HepG2 (cell line): Measurements from ENCODE around the gene AHR. TPM values are rescaled to one million over a fixed set of nuclear protein-coding genes. Genes with fewer than 3 reads are reported as not detected.
"Not testable (repeated sequence)": the region's sequence is repeated elsewhere in the genome, so short reads cannot be mapped to it uniquely, and the experiment has no call there.

Experiments
- ATAC-seq: fragments of 200-7000 bp; cut with Tn5 transposase; 3 replicates; pipeline ENCODE4 v1.9.1; 2020; ENCODE audit warnings: mild to moderate bottlenecking, moderate library complexity
- BruUV-seq: library from RNA; stranded (reverse); fragments of 400-500 nt; replicated peaks from 2 replicates; lab custom pipeline; 2021; lab: Mats Ljungman, UMichigan
- CTCF ChIA-PET: fragments of 300-600 bp; formaldehyde crosslinking; extraction: SDS; loops from one replicate; lab custom pipeline; 2021; ENCODE audit warnings: low total read pairs, inconsistent platforms, low intra/inter-chr PET ratio; lab: Yijun Ruan, JAX
- POLR2A ChIA-PET: fragments of 350-600 bp; sonication (Branson Sonifier 250); formaldehyde crosslinking; loops from one replicate; lab custom pipeline; 2020; ENCODE audit warnings: antibody characterized with exemption, inconsistent platforms; lab: Yijun Ruan, JAX
- DNase-seq: peaks from one replicate; pipeline ENCODE4 v3.0.0-alpha.2; 2015; ENCODE audit warnings: low spot score
- FAIRE-seq: peaks from 3 replicates; lab custom pipeline; 2011; peaks lifted over from hg19 to GRCh38; lab: Jason Lieb, UNC
- H2AFZ ChIP-seq: one replicate; pipeline ENCODE4 v1.6.1; 2011; ENCODE audit warnings: low read length, inconsistent platforms
- H3K27ac ChIP-seq: fragments of 300-600 bp; 3 replicates; pipeline ENCODE4 v1.8.0; 2011; ENCODE audit warnings: mixed run types, mild to moderate bottlenecking, mixed read lengths, low read length, inconsistent platforms; ENCODE audit not compliant: insufficient read depth; ENCODE audit errors: extremely low read length
- H3K27me3 ChIP-seq, 2 experiments: fragments of 200-600 bp in 1 of 2; 2 replicates in 1 of 2; 3 replicates in 1 of 2; pipeline versions ENCODE4 v1.6.0 to v1.8.0; 2011; ENCODE audit warnings: low read length in 2 of 2, mild to moderate bottlenecking in 2 of 2, moderate library complexity in 2 of 2, inconsistent platforms in 1 of 2; ENCODE audit not compliant: insufficient read depth in 2 of 2, control insufficient read depth in 1 of 2
- H3K36me3 ChIP-seq, 2 experiments: fragments of 200-600 bp in 1 of 2; replicated peaks in 1 of 2; 2 replicates in 1 of 2; 3 replicates in 1 of 2; pipeline versions ENCODE4 v1.5.1 to v1.8.0; 2011; ENCODE audit warnings: low read length in 2 of 2, inconsistent platforms in 1 of 2; ENCODE audit not compliant: insufficient read depth in 2 of 2, control insufficient read depth in 1 of 2
- H3K4me1 ChIP-seq: 2 replicates; pipeline ENCODE4 v1.5.1; 2012; ENCODE audit warnings: low read length, inconsistent platforms; ENCODE audit not compliant: insufficient read depth
- H3K4me2 ChIP-seq: 2 replicates; pipeline ENCODE4 v1.6.0; 2011; ENCODE audit warnings: low read depth, low read length, inconsistent platforms
- H3K4me3 ChIP-seq, 3 experiments: fragments of 200-600 bp in 1 of 3; sonication (generic), shearing (Covaris generic) in 1 of 3; replicated peaks in 1 of 3; 2 replicates each; pipeline ENCODE4 v1.5.1; 2011 to 2016; ENCODE audit warnings: low read length in 3 of 3, inconsistent platforms in 2 of 3, low read depth in 2 of 3, mild to moderate bottlenecking in 2 of 3, control low read depth in 1 of 3, mixed read lengths in 1 of 3; ENCODE audit not compliant: insufficient read depth in 1 of 3
- H3K79me2 ChIP-seq: one replicate; pipeline ENCODE4 v1.6.1; 2011; ENCODE audit warnings: low read length, inconsistent platforms; ENCODE audit not compliant: insufficient read depth
- H3K9ac ChIP-seq: 2 replicates; pipeline ENCODE4 v1.6.0; 2011; ENCODE audit warnings: mild to moderate bottlenecking, low read depth, low read length, inconsistent platforms; ENCODE audit not compliant: insufficient read depth
- H3K9me3 ChIP-seq: 2 replicates; pipeline ENCODE4 v1.5.1; 2012; ENCODE audit warnings: mild to moderate bottlenecking, low read length
- H4K20me1 ChIP-seq: 2 replicates; pipeline ENCODE4 v1.6.0; 2011; ENCODE audit warnings: inconsistent platforms, mild to moderate bottlenecking, low read length, moderate library complexity; ENCODE audit not compliant: insufficient read depth
- DNMT3B ChIP-seq: conservative IDR thresholded peaks from 2 replicates; pipeline ENCODE4 v1.6.1; 2016; ENCODE audit warnings: missing biosample characterization, control low read depth
- MBNL3 ChIP-seq: fragments of 250-450 bp; sonication (Bioruptor Pico); conservative IDR thresholded peaks from 2 replicates; pipeline ENCODE4 v1.8.0; 2022; ENCODE audit warnings: mild to moderate bottlenecking, inconsistent platforms
- PCBP2 ChIP-seq: fragments of 200-400 bp; formaldehyde crosslinking; optimal IDR thresholded peaks from 2 replicates; pipeline ENCODE3; 2018; ENCODE audit warnings: low read length, low read depth; ENCODE audit not compliant: poor library complexity, severe bottlenecking
- PRMT3 ChIP-seq: sonication (generic); formaldehyde crosslinking; IDR thresholded peaks from 2 replicates; pipeline ENCODE4 v1.8.1; 2022; ENCODE audit warnings: low read depth, mild to moderate bottlenecking, moderate library complexity, missing genetic modification reagents, borderline replicate concordance
- ZNF552 ChIP-seq: sonication (generic); formaldehyde crosslinking; IDR thresholded peaks from 2 replicates; pipeline ENCODE4 v1.9.0; 2022; ENCODE audit warnings: missing genetic modification reagents, mild to moderate bottlenecking, borderline replicate concordance
- ZNF773 ChIP-seq: sonication (generic); formaldehyde crosslinking; IDR thresholded peaks from 2 replicates; pipeline ENCODE4 v1.4.0; 2020; ENCODE audit warnings: missing genetic modification reagents, borderline replicate concordance
- WGBS: methylation state at CpG from one replicate; pipeline ENCODE4 v1.1.6; 2017; ENCODE audit warnings: low lambda C conversion rate; 5-methylcytosine and 5-hydroxymethylcytosine counted together
- in situ Hi-C: cut with HindIII; loops from 2 replicates; pipeline ENCODE4 v1.10.0; 2017; ENCODE audit warnings: low pct_unique_long_range_greater_than_20kb; ENCODE audit not compliant: extremely low pct_ligation_motif_present
- intact Hi-C: fragments of 100-400 bp; cut with micrococcal nuclease; formaldehyde crosslinking; loops from one replicate; pipeline ENCODE4 v1.10.0; 2022; ENCODE audit not compliant: unreplicated experiment
- polyA plus RNA-seq, 8 experiments: library from polyadenylated mRNA; depleted of rRNA in 3 of 8; stranded (reverse) in 7 of 8; unstranded in 1 of 8; fragments of >200 nt; fragmentation: Illumina TruSeq in 4 of 8; extraction: Trizol in 4 of 8; gene quantifications; 2 replicates each; pipeline versions ENCODE4 v1.2.1 to v1.2.3, GENCODE V29; 2011 to 2016; ENCODE audit warnings: low read depth in 4 of 8, missing spikeins in 1 of 8, mixed read lengths in 1 of 8; ENCODE audit not compliant: insufficient read depth in 1 of 8
- total RNA-seq, 5 experiments: library from RNA; depleted of rRNA; stranded (reverse); fragments of >200 nt; fragmentation: Illumina TruSeq; extraction: Trizol; gene quantifications; 2 replicates each; pipeline ENCODE4 v1.2.3, GENCODE V29; 2016; ENCODE audit warnings: low read depth in 1 of 5
- TF ChIP-seq, protein P1 (sequence below): sonication (generic); formaldehyde crosslinking; IDR thresholded peaks from 2 replicates; pipeline ENCODE4 v1.4.0; 2020; ENCODE audit warnings: missing genetic modification reagents

AHR gene
- total and polyA plus RNA-seq, 2 of the 13 experiments (the other 11 are each of a cell fraction or from before 2014, with no cell fraction given), result 9.0 to 31.3 TPM

DNA sequence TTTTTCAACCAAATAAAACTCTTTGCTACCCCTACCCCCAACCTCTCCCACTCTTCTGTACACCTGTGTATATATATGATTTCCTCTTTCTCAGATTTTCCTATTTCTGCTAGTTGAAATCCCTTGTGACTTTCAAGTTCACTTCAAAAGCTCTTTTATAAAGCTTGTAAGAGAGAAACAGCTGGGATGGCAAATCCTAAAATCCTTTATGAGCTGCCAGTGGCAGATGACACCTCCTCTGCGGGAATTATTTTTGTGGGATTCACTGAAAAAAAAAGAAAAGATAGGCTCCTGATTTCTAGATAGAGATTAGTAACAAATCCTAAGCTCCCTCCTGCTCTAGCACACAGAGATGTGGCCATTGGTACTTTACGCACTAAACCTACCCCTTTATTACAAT, 92.9 kb downstream of the AHR start:
- Histone ChIP-seq H4K20me1 (no peaks in the 10 kb centered on the region), H3K9ac (no peak overlapping the region), H3K36me3 (no peaks in the 10 kb centered on the region), H3K9me3 (peaks cover 26% of the 10 kb centered on the region), H3K27ac (no peak overlapping the region), H3K4me3 (no peak overlapping the region), H3K4me2 (no peak overlapping the region), H2AFZ (no peak overlapping the region), H3K27me3 (no peaks in the 10 kb centered on the region), H3K79me2 (no peaks in the 10 kb centered on the region)
- no peak for FAIRE-seq
- in situ Hi-C loops (no loop called here), intact Hi-C loops (no loop called here)
- 50% methylated on average over 2 of the region's 2 CpGs for whole genome bisulfite sequencing
- POLR2A ChIA-PET, result no interaction called here
- DNase-seq, result no peak
- no peak for ATAC-seq
- BruUV-seq, result no TSS peak
- CTCF ChIA-PET, result no interaction called here
- no peak for TF ChIP-seq ZNF552
- TF ChIP-seq MBNL3, result no peak
- no peak for TF ChIP-seq DNMT3B (CRISPR knock-in tag)
- no peak for TF ChIP-seq PCBP2
- TF ChIP-seq, all 625 proteins: peak for 0
- no peaks in the 10 kb centered on the region for H3K4me1 ChIP-seq

DNA sequence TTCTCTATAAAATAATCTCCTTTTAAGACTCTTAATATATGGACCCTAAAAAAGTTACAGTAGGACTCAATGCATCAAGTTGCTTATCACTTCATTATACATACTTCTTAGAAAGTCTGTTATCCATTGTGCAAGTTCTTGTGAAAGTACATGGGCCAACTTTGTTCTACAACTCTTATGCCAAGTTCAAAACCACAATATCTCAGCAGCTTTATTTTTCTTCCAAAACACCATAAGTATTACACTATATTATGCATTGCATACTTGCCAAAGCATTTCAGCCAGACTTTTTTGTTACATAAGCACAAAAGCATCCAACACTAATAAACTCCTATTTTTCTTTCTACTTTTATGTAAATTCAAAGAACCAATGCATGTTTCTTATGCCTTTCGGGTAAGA, 94.4 kb downstream of the AHR start:
- Histone ChIP-seq H4K20me1 (no peaks in the 10 kb centered on the region), H3K27me3 (no peaks in the 10 kb centered on the region), H3K9me3 (peaks cover 26% of the 10 kb centered on the region), H2AFZ (no peak overlapping the region), H3K4me1 (no peaks in the 10 kb centered on the region), H3K4me3 (no peak overlapping the region), H3K4me2 (no peak overlapping the region), H3K79me2 (no peaks in the 10 kb centered on the region), H3K36me3 (no peaks in the 10 kb centered on the region), H3K9ac (no peak overlapping the region), H3K27ac (no peak overlapping the region)
- WGBS, result 43% methylated on average over 1 of the region's 1 CpG
- TF ChIP-seq PRMT3 (CRISPR knock-in tag), result no peak
- no peak for TF ChIP-seq ZNF773 (CRISPR knock-in tag)
- TF ChIP-seq, protein P1, sequence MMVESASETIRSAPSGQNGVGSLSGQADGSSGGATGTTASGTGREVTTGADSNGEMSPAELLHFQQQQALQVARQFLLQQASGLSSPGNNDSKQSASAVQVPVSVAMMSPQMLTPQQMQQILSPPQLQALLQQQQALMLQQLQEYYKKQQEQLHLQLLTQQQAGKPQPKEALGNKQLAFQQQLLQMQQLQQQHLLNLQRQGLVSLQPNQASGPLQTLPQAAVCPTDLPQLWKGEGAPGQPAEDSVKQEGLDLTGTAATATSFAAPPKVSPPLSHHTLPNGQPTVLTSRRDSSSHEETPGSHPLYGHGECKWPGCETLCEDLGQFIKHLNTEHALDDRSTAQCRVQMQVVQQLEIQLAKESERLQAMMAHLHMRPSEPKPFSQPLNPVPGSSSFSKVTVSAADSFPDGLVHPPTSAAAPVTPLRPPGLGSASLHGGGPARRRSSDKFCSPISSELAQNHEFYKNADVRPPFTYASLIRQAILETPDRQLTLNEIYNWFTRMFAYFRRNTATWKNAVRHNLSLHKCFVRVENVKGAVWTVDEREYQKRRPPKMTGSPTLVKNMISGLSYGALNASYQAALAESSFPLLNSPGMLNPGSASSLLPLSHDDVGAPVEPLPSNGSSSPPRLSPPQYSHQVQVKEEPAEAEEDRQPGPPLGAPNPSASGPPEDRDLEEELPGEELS (CRISPR knock-in tag), result no peak
- intact Hi-C loops (no loop called here), in situ Hi-C loops (no loop called here)
- ChIA-PET POLR2A (no interaction called here), CTCF (no interaction called here)
- FAIRE-seq (no peak), DNase-seq (no peak), ATAC-seq (no peak)
- no TSS peak for BruUV-seq

DNA sequence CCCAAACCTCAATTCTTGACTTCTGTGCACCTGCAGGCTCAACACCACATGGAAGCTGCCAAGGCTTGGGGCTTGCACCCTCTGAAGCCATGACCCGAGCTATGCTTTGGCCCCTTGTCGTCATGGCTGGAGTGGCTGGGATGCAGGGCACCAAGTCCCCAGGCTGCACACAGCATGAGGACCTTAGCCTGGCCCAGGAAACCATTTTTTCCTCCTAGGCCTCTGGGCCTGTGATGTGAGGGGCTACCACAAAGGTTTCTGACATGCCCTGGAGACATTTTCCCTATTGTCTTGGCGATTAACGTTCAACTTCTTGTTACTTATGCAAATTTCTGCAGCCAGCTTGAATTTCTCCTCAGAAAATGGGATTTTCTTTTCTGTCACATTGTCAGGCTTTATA, 96.1 kb downstream of the AHR start:
- in situ Hi-C loops, result not testable (repeated sequence)

More for the DNA sequence above, 96.1 kb downstream of the AHR start:
- H3K79me2 ChIP-seq, CTCF ChIA-PET, FAIRE-seq, H3K27ac ChIP-seq, H3K4me1 ChIP-seq, H3K9ac ChIP-seq, H3K4me2 ChIP-seq, H3K27me3 ChIP-seq, POLR2A ChIA-PET, H3K36me3 ChIP-seq, ATAC-seq, intact Hi-C loops, BruUV-seq, H3K4me3 ChIP-seq, H2AFZ ChIP-seq, DNase-seq, H4K20me1 ChIP-seq: not testable (repeated sequence)
- 0% methylated on average over 3 of the region's 4 CpGs for WGBS
- peaks cover 26% of the 10 kb centered on the region for H3K9me3 ChIP-seq
